AG20443 (cell line): ENCODE measurements around the gene SLC1A7.

Experiments
- DNase-seq: peaks from one replicate; pipeline ENCODE4 v3.0.0; 2012; ENCODE audit warnings: low spot score, mixed read lengths

The SLC1A7 gene

GRCh38 chr1:53061123-53061858 is 81.1 kb downstream of the SLC1A7 start:
- DNase-seq, result peak; percentile 62

- DNase-seq, result peak; percentile 83
Observed at GRCh38 chr1:53060579-53060978, 81.9 kb downstream of the SLC1A7 start.

- DNase-seq, result peak; percentile 39
Observed at GRCh38 chr1:53057127-53057526, 85.3 kb downstream of the SLC1A7 start.

- DNase-seq, result no peak
Observed at GRCh38 chr1:53051676-53052075, 90.8 kb downstream of the SLC1A7 start.

- DNase-seq, result no peak
Observed at GRCh38 chr1:53050310-53050709, 92.1 kb downstream of the SLC1A7 start.

- DNase-seq, result no peak
Observed at GRCh38 chr1:53049574-53049967, 92.9 kb downstream of the SLC1A7 start.

- DNase-seq, result no peak
Observed at GRCh38 chr1:53048960-53049573, 93.4 kb downstream of the SLC1A7 start.

GRCh38 chr1:53047737-53048736 is 94.4 kb downstream of the SLC1A7 start:
- DNase-seq, result no peak

GRCh38 chr1:53046930-53047329 is 95.5 kb downstream of the SLC1A7 start:
- no peak for DNase-seq

GRCh38 chr1:53044926-53045325 is 97.5 kb downstream of the SLC1A7 start:
- no peak for DNase-seq

GRCh38 chr1:53043271-53043670 is 99.2 kb downstream of the SLC1A7 start:
- DNase-seq, result peak; percentile 50

GRCh38 chr1:53038566-53038965 is 103.9 kb downstream of the SLC1A7 start:
- DNase-seq, result no peak
